GM18870 (cell line): ENCODE results near the gene KCNV2.
"Not testable (repeated sequence)": the region's sequence is repeated elsewhere in the genome, so short reads cannot be mapped to it uniquely, and the experiment has no call there.

Source experiments
- ATAC-seq: cut with Tn5 transposase; IDR thresholded peaks from one replicate; pipeline ENCODE4 v1.9.1; 2021; ENCODE audit warnings: moderate library complexity; ENCODE audit not compliant: unreplicated experiment

Gene KCNV2

DNA sequence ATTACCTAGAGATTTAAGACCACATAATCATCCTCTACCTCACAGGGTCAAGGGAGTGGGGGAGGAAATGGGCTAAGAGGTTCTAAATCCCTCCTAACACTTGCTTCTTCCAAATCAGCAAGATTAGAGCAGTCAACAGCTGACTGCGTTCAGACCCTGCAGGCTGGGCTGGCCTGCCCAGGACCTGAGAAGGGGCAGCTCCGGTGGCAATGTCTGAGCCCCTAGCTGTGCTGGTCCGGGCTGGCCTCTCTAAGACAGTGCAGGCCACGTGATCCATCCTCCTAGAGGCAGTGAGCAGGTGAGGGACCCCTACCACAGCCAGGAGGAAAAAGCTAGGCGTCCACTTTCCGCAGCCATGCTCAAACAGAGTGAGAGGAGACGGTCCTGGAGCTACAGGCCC lies at the start of gene KCNV2:
TSS of gene KCNV2 (plus strand) at position 126 of the 400 bp plus-strand sequence. CDS start at position 356, 230 bp downstream.
- no peak for ATAC-seq

DNA sequence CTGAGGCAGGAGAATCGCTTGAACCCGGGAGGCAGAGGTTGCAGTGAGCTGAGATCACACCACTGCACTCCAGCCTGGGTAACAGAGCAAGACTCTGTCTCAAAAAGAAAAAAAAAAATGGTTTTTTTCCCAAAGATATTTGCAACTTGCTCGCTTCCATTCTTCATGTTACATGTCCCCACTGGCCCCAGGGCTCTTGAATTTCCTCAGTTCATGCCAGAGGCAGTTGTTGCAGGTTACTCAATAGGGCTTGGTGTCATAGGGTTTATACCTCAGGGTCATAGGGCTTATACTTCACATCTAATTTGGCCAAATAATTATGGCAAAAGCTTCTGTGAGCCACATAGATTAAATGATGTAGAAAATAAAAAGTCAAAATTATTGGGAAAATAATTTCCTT lies 44.1 kb upstream of the KCNV2 start:
- ATAC-seq, result no peak

DNA sequence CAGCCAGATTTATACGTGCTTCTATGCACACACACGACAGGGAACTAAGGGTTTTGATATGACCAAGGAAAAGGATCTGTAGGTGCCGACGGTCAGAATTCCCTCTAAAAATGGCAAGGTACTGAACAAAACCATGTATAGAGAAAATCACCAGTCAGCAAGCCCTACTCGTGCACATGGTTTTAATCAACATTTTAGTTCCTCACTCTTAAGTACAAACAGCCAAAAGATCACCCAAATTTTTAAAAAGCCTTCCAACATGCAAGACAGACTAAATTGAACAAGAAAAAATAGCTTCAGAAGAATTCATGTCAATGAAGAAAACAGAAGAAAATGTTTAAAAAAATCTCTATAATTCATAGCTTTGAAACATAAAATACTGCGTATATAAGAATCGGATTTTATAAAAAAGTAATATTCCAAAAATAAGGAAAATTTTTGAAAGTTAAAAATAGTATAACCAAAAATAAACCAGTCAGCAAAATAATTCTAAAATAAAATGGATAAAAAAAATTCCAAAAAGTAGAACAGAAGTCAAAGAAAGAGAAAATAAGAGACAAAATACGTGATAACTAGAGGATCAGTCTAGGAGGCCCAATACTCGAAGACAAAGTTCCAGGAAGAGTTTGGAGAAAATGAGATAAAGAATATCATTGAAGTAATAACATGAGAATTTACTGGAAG lies 43.0 kb upstream of the KCNV2 start:
- no peak for ATAC-seq

DNA sequence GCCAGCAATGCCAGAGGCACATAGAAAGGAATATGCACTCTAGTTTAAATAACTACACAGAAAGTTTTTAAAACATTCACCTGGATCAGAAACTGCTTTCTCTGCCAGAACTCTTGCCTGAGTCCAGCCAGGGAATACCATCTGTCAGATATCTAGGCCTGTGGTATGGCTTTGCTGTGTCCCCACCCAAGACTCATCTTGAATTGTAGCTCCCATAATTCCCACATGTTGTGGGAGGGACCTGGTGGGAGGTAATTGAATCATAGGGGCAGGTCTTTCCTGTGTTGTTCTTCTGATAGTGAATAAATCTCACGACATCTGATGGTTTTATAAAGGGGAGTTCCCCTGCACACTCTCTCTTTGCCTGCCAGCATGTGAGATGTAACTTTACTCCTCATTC lies 41.5 kb upstream of the KCNV2 start:
- no peak for ATAC-seq

DNA sequence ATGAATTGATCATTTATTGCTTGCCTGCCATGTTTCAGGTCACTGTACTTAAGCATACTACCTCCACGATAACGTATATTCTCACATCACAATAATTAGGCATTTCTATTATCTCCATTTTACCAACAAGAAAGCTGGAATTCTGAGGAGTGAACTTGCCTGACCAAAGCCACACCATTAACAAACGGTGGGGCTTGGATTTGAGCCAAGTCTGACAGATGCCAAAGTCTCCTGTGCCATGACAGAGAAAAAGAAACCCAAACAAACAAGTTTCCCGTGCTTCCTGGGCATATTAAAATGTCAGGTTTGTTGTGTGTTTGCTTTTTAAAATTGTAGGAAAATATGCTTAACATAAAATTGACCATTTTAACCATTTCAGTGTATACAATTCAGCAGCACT lies 40.8 kb upstream of the KCNV2 start:
- no peak for ATAC-seq

GRCh38 chr9:2677915-2678889 lies 39.1 kb upstream of the KCNV2 start:
- no peak for ATAC-seq

DNA sequence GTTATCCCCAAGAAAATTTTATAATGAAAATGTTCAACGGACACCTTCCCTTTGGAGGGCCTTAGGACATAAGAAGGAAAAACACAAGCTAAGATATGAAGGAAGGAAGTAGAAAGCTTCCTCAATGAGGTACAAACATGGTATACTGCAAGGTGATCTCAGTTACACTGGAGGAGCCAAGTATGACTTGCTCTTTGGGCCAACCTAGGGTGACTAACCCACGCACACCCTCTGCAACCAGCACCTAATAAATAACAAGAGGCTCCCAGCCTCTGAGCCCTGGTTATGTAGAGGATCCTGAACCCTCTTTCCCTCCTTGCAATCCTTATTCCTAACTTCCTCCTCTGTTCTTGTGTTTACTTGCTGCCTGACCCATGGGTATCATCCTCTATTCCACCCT lies 38.3 kb upstream of the KCNV2 start:
- ATAC-seq, result no peak

- ATAC-seq, result no peak
These were observed 35.3 kb upstream of the KCNV2 start for GRCh38 chr9:2681981-2682380.

- no peak for ATAC-seq
These were observed 30.4 kb upstream of the KCNV2 start for GRCh38 chr9:2686911-2687310.

GRCh38 chr9:2688636-2689035 lies 28.7 kb upstream of the KCNV2 start:
- ATAC-seq, result no peak

DNA sequence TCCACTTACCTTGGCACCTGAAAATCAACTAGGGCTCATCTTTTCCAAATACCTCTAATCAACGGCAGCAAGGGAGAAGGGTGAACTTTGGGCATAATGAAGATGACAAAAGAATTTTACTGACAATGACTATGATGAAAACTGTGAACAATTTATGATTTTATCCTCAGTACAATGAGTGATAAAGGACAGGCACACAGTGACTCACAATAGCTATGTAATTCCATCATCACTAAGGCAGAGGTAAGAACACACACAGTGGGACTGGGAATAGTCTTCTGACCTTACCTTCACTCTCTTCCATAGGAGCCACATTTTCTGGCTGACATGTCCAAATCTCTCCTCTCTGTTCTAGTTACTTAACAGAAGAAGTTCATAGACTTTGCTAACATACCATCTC lies 26.1 kb upstream of the KCNV2 start:
- no peak for ATAC-seq

- ATAC-seq, result no peak
These were observed 25.7 kb upstream of the KCNV2 start for GRCh38 chr9:2691626-2692025.

DNA sequence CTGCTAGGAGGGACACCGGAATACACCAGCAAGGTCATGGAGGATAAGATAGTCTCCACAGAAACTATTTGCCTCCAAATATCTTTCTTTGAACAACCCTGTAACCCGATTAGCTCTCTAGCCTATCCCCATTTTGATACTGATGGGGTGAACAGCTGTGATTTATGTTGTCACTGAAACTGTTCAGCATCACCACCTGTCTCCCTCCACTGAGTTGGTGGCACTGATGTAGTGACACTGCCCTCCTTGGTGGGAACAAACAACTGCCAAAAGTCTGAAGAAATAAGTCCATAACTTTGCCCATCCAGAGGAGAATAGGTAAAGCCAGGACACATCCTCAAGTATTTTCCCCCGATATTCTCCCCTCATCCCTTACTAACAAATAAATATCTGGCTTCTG lies 24.3 kb upstream of the KCNV2 start:
- ATAC-seq, result no peak

DNA sequence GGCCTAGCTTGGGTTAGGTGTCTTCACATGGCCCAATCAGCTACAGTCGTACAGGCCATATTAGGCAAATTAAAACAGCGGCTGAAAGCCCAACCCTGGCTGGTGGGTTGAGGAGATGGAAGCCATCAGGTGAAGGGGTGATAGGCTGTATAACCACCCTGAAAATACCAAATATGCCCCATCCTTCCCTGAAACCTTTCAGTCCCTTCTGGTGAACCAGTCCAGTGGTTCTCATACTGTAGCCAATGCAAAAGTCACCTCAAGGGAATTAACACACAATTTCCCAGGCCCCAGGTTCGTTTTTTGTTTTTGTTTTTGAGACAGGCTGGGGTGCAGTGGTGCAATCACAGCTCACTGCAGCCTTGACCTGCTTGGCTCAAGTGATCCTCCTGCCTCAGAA lies 19.8 kb upstream of the KCNV2 start:
- peak; percentile 45 for ATAC-seq

- ATAC-seq, result no peak
These were observed 16.9 kb upstream of the KCNV2 start for GRCh38 chr9:2700398-2700797.

DNA sequence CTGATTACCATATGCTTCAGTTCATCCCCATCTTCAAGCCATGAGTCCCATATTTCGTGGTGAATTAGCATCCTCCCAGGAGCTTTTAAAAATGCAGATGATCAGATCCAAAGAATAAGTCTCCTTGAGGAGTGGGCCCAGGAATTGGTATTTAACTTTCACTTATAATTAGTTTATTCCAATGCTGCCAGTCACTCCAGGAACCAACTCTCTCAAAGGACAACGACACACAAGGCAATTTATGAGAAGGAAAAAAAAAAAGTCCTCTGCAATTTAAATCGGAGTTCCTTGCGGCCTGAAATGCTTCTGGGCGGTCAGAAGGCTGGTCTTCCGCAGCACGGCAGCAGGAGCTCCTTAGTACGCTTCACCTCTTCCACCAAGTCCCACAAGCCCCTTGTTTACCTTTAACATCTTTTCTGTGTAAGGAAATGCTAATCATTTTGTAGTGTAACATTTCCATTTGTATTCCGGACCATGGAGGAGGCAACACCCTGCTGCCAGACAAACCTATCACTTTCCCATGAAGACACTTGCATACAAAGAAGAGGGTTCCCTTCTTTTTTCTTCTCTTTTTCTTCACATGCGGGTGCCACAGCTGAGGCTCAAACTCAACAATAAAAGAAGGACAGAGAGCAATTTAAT lies 16.3 kb upstream of the KCNV2 start:
- ATAC-seq, result no peak

- ATAC-seq, result no peak
These were observed 12.8 kb upstream of the KCNV2 start for GRCh38 chr9:2704504-2704903.

GRCh38 chr9:2707256-2707655 lies 10.1 kb upstream of the KCNV2 start:
- ATAC-seq, result not testable (repeated sequence)

- ATAC-seq, result no peak
These were observed 7.6 kb upstream of the KCNV2 start for GRCh38 chr9:2709645-2710101.

- ATAC-seq, result no peak
These were observed 5.6 kb upstream of the KCNV2 start for GRCh38 chr9:2711716-2712115.

GRCh38 chr9:2718001-2718697 lies 839 bp downstream of the KCNV2 start:
- no peak for ATAC-seq
